Measurements from ENCODE around the gene FAM193B. TPM values are rescaled to one million over a fixed set of nuclear protein-coding genes. Genes with fewer than 3 reads are reported as not detected.
A peak's percentile ranks its signal among the peaks of the same experiment; 100 is the strongest.

Gene FAM193B
- total RNA-seq (2014; rRNA removed; shearing (Covaris generic)): 29.0 and 45.3 TPM in 2 replicates

GRCh38 chr5:177554474-177555111 lies at the start of gene FAM193B:
Gene FAM193B (minus strand): TSS chr5:177554563. CDS start chr5:177554458, 105 bp downstream.
- in situ Hi-C loops (cut with HindIII; ENCODE audit: low sequenced_read_pairs): no loop called here
- peak; percentile 90 for DNase-seq (ENCODE audit: low spot score)

GRCh38 chr5:177604116-177604521 lies 49.8 kb upstream of the FAM193B start:
- no peak for DNase-seq (ENCODE audit: low spot score)
- in situ Hi-C loops (cut with HindIII; ENCODE audit: low sequenced_read_pairs): no loop called here

- DNase-seq (ENCODE audit: low spot score): no peak
- in situ Hi-C loops (cut with HindIII; ENCODE audit: low sequenced_read_pairs): no loop called here
Measured at GRCh38 chr5:177603631-177604030, 49.3 kb upstream of the FAM193B start.

GRCh38 chr5:177602458-177602830 lies 48.1 kb upstream of the FAM193B start:
- no peak for DNase-seq (ENCODE audit: low spot score)
- in situ Hi-C loops (cut with HindIII; ENCODE audit: low sequenced_read_pairs): no loop called here

- no peak for DNase-seq (ENCODE audit: low spot score)
- in situ Hi-C loops (cut with HindIII; ENCODE audit: low sequenced_read_pairs): no loop called here
Measured at GRCh38 chr5:177601577-177602457, 47.5 kb upstream of the FAM193B start.

- in situ Hi-C loops (cut with HindIII; ENCODE audit: low sequenced_read_pairs): no loop called here
- no peak for DNase-seq (ENCODE audit: low spot score)
Measured at GRCh38 chr5:177601126-177601525, 46.8 kb upstream of the FAM193B start.

- peak; percentile 25 for DNase-seq (ENCODE audit: low spot score)
- in situ Hi-C loops (cut with HindIII; ENCODE audit: low sequenced_read_pairs): no loop called here
Measured at GRCh38 chr5:177600508-177601018, 46.2 kb upstream of the FAM193B start.

- DNase-seq (ENCODE audit: low spot score): peak; percentile 78
- in situ Hi-C loops (cut with HindIII; ENCODE audit: low sequenced_read_pairs): no loop called here
Measured at GRCh38 chr5:177599731-177600507, 45.6 kb upstream of the FAM193B start, which contains the start of gene B4GALT7. Gene B4GALT7 (plus strand): TSS chr5:177600132. CDS start chr5:177600211, 79 bp downstream.

GRCh38 chr5:177598477-177598876 lies 44.1 kb upstream of the FAM193B start:
- no peak for DNase-seq (ENCODE audit: low spot score)
- in situ Hi-C loops (cut with HindIII; ENCODE audit: low sequenced_read_pairs): no loop called here

GRCh38 chr5:177596775-177597238 lies 42.4 kb upstream of the FAM193B start:
- in situ Hi-C loops (cut with HindIII; ENCODE audit: low sequenced_read_pairs): no loop called here

GRCh38 chr5:177595991-177596774 lies 41.8 kb upstream of the FAM193B start:
- DNase-seq (ENCODE audit: low spot score): no peak
- in situ Hi-C loops (cut with HindIII; ENCODE audit: low sequenced_read_pairs): no loop called here

More at GRCh38 chr5:177596775-177597238, 42.4 kb upstream of the FAM193B start:
- no peak for DNase-seq (ENCODE audit: low spot score)

- in situ Hi-C loops (cut with HindIII; ENCODE audit: low sequenced_read_pairs): no loop called here
- DNase-seq (ENCODE audit: low spot score): no peak
Measured at GRCh38 chr5:177595026-177595585, 40.7 kb upstream of the FAM193B start.

- DNase-seq (ENCODE audit: low spot score): no peak
- in situ Hi-C loops (cut with HindIII; ENCODE audit: low sequenced_read_pairs): no loop called here
Measured at GRCh38 chr5:177594071-177594470, 39.7 kb upstream of the FAM193B start.

- in situ Hi-C loops (cut with HindIII; ENCODE audit: low sequenced_read_pairs): no loop called here
- no peak for DNase-seq (ENCODE audit: low spot score)
Measured at GRCh38 chr5:177593511-177593910, 39.1 kb upstream of the FAM193B start.

GRCh38 chr5:177592905-177593304 lies 38.5 kb upstream of the FAM193B start:
- DNase-seq (ENCODE audit: low spot score): no peak
- in situ Hi-C loops (cut with HindIII; ENCODE audit: low sequenced_read_pairs): no loop called here

- in situ Hi-C loops (cut with HindIII; ENCODE audit: low sequenced_read_pairs): no loop called here
- DNase-seq (ENCODE audit: low spot score): peak; percentile 86
Measured at GRCh38 chr5:177592010-177592834, 37.9 kb upstream of the FAM193B start, which contains the start of gene TMED9. Gene TMED9 (plus strand): TSS chr5:177592203. CDS start chr5:177592215, 12 bp downstream.

- in situ Hi-C loops (cut with HindIII; ENCODE audit: low sequenced_read_pairs): no loop called here
- DNase-seq (ENCODE audit: low spot score): no peak
Measured at GRCh38 chr5:177591690-177592009, 37.3 kb upstream of the FAM193B start.

All from G401 (cell line).